Mononuclear cell (primary cell): Measurements from ENCODE around the gene SLC29A4. TPM values are rescaled to one million over a fixed set of nuclear protein-coding genes. Genes with fewer than 3 reads are reported as not detected.

Experiments used
- H3K27me3 ChIP-seq: 2 replicates; pipeline ENCODE4 v1.6.0; 2011; ENCODE audit warnings: low read length, control low read depth; ENCODE audit not compliant: insufficient read depth
- H3K4me1 ChIP-seq: 2 replicates; pipeline ENCODE4 v1.5.1; 2011; ENCODE audit warnings: mild to moderate bottlenecking, low read length, control low read depth; ENCODE audit not compliant: insufficient read depth
- H3K4me3 ChIP-seq: 2 replicates; pipeline ENCODE4 v1.5.1; 2011; ENCODE audit warnings: mild to moderate bottlenecking, low read length, moderate library complexity
- H3K9me3 ChIP-seq: 2 replicates; pipeline ENCODE4 v1.5.1; 2011; ENCODE audit warnings: low read depth, mild to moderate bottlenecking, control low read depth, low read length
- total RNA-seq: library from RNA; depleted of rRNA; stranded (reverse); fragments of >200 nt; gene quantifications from one replicate; pipeline ENCODE4 v1.2.3, GENCODE V29; 2012

The SLC29A4 gene
- total RNA-seq, 1 donor: 0.10 TPM

- no peak overlapping the region for H3K4me3 ChIP-seq
- no peaks in the 10 kb centered on the region for H3K9me3 ChIP-seq
- H3K27me3 ChIP-seq: no peaks in the 10 kb centered on the region
- no peaks in the 10 kb centered on the region for H3K4me1 ChIP-seq
Observed at GRCh38 chr7:5345671-5346070, 62.9 kb downstream of the SLC29A4 start.

- H3K9me3 ChIP-seq: no peaks in the 10 kb centered on the region
Observed at GRCh38 chr7:5348134-5349004, 65.6 kb downstream of the SLC29A4 start.

GRCh38 chr7:5349005-5349380, 66.2 kb downstream of the SLC29A4 start:
- no peaks in the 10 kb centered on the region for H3K9me3 ChIP-seq
- H3K4me3 ChIP-seq: no peak overlapping the region
- no peaks in the 10 kb centered on the region for H3K27me3 ChIP-seq
- H3K4me1 ChIP-seq: no peaks in the 10 kb centered on the region

More at GRCh38 chr7:5348134-5349004, 65.6 kb downstream of the SLC29A4 start:
- Histone ChIP-seq H3K27me3 (no peaks in the 10 kb centered on the region), H3K4me1 (no peaks in the 10 kb centered on the region), H3K4me3 (no peak overlapping the region)

- Histone ChIP-seq H3K27me3 (no peaks in the 10 kb centered on the region), H3K9me3 (no peaks in the 10 kb centered on the region), H3K4me3 (no peak overlapping the region), H3K4me1 (no peaks in the 10 kb centered on the region)
Observed at GRCh38 chr7:5349437-5350173, 66.9 kb downstream of the SLC29A4 start.

GRCh38 chr7:5350174-5350463, 67.4 kb downstream of the SLC29A4 start:
- H3K4me3 ChIP-seq: no peak overlapping the region
- no peaks in the 10 kb centered on the region for H3K4me1 ChIP-seq
- no peaks in the 10 kb centered on the region for H3K9me3 ChIP-seq
- H3K27me3 ChIP-seq: no peaks in the 10 kb centered on the region

GRCh38 chr7:5350600-5351385, 68.0 kb downstream of the SLC29A4 start:
- Histone ChIP-seq H3K4me3 (no peak overlapping the region), H3K27me3 (no peaks in the 10 kb centered on the region), H3K4me1 (no peaks in the 10 kb centered on the region), H3K9me3 (no peaks in the 10 kb centered on the region)

GRCh38 chr7:5351507-5352265, 68.9 kb downstream of the SLC29A4 start:
- Histone ChIP-seq H3K4me3 (no peak overlapping the region), H3K27me3 (no peaks in the 10 kb centered on the region), H3K9me3 (no peaks in the 10 kb centered on the region), H3K4me1 (no peaks in the 10 kb centered on the region)

GRCh38 chr7:5352440-5353010, 69.8 kb downstream of the SLC29A4 start:
- Histone ChIP-seq H3K27me3 (no peaks in the 10 kb centered on the region), H3K4me3 (no peak overlapping the region), H3K4me1 (no peaks in the 10 kb centered on the region), H3K9me3 (no peaks in the 10 kb centered on the region)

- Histone ChIP-seq H3K4me3 (no peak overlapping the region), H3K9me3 (no peaks in the 10 kb centered on the region), H3K4me1 (no peaks in the 10 kb centered on the region), H3K27me3 (no peaks in the 10 kb centered on the region)
Observed at GRCh38 chr7:5354460-5355232, 71.9 kb downstream of the SLC29A4 start.

Other genes with a start within 250 kb of the SLC29A4 start
- gene RBAK, start 237.1 kb upstream of the SLC29A4 start, total RNA-seq: 15.0 TPM
- gene WIPI2, start 92.7 kb upstream of the SLC29A4 start, total RNA-seq: 72.7 TPM
- gene TNRC18, start 140.9 kb downstream of the SLC29A4 start, total RNA-seq: 42.4 TPM
- gene FBXL18, start 230.9 kb downstream of the SLC29A4 start, total RNA-seq: 3.6 TPM
- gene ACTB, start 247.7 kb downstream of the SLC29A4 start, total RNA-seq: 3,708 TPM